GM18951 (cell line): ENCODE data around the gene EHF.

Source experiments
- POLR2A ChIP-seq: IDR thresholded peaks from 4 replicates; pipeline ENCODE4 v1.6.1; 2011; ENCODE audit warnings: mild to moderate bottlenecking; ENCODE audit not compliant: insufficient read length, insufficient read depth; ENCODE audit errors: extremely low read depth
- in situ Hi-C: fragments of 300-500 bp; cut with MboI; formaldehyde crosslinking; loops from one replicate; pipeline ENCODE4 v1.12.0; 2022; ENCODE audit warnings: low sequenced_read_pairs, mixed read lengths, inconsistent platforms; ENCODE audit not compliant: unreplicated experiment

EHF gene

DNA sequence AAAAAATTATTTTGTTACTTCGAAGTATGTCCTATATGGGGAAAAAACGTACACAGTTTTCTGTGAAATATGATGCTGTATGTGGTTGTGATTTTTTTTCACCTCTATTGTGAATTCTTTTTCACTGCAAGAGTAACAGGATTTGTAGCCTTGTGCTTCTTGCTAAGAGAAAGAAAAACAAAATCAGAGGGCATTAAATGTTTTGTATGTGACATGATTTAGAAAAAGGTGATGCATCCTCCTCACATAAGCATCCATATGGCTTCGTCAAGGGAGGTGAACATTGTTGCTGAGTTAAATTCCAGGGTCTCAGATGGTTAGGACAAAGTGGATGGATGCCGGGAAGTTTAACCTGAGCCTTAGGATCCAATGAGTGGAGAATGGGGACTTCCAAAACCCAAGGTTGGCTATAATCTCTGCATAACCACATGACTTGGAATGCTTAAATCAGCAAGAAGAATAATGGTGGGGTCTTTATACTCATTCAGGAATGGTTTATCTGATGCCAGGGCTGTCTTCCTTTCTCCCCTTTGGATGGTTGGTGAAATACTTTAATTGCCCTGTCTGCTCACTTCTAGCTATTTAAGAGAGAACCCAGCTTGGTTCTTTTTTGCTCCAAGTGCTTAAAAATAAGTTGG, 38.3 kb downstream of the EHF start:
- TF ChIP-seq POLR2A: no peak
- in situ Hi-C loops: no loop called here

- no peak for TF ChIP-seq POLR2A
- in situ Hi-C loops: no loop called here
These were observed 44.4 kb downstream of the EHF start for GRCh38 chr11:34665077-34665835.

DNA sequence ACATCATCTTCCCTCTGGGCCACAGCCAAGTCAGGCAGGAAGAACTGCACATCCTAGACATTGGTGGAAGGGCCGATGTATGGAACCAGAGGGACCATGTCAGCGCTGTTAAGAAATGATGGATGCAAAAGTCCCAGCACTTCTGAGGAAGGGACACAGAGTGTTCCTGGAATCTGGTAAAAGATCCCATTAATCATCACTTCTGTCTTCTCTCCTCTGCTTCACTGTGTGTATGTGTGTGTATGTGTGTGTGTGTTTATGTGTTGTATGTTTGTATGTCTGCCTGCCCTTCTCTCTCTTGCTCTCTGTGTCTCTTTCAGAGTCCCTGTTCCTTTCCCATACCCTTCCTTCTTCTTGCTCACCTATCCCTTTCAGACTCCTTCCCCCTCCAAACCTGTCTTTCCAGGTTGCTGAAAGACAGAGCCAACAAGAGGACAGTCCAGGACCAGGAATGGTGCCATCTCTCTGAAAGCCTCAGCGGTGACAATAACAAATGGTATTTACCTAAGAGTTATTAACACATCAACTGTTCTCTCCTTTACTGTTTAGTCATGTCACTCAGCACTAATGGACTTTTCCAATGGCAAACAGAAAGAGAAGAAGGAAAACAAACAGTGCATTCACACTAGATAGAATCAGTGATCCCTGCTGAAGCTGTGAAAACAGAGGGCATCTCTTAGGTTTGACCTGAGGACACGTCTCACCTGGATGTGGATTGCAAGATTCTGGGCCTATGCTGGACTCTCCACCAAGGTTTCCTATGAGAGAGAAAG, 47.1 kb downstream of the EHF start:
- no peak for TF ChIP-seq POLR2A
- in situ Hi-C loops: no loop called here

DNA sequence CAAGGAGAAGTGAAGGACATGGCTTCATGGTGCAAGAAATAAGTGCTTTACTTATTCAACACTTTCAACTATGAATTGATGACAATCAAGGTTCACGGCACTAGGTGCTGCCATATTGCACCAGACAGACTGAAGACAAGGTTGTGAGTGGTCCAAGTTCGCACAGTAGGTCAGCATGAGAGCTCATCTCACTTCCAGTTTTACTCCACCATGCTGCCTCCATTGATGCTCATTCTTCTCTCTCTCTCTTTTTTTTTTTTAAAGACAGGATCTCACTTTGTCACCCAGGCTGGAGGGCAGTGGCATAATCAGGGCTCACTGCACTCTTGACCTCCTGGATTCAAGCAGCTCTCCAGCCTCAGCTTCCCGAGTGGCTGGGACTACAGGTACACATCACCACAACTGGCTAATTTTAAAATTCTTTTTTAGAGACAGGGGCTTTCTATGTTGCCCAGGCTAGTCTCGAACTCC, 47.7 kb downstream of the EHF start:
- in situ Hi-C loops: no loop called here
- TF ChIP-seq POLR2A: no peak

GRCh38 chr11:34669458-34669857, 48.6 kb downstream of the EHF start:
- in situ Hi-C loops: no loop called here
- no peak for TF ChIP-seq POLR2A

DNA sequence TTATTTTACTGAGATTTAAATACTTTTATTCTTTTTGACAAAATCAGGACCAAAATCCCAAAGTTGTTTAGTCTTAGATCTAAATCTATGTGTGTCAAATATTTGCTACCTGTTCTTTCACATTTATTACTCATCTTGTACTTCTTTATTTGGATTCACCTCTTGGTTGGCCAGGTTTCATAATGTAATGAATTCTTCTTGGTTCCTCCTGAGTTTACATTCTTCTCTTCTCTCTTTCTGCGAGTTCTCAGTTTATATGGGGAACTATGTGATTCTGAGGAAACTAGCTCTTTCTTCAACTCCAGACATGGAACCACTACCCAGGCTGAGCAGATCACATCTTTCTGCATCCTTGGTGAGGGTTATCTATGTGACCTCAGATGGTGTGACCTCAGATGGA, 50.2 kb downstream of the EHF start:
- in situ Hi-C loops: no loop called here
- TF ChIP-seq POLR2A: no peak

GRCh38 chr11:34671946-34672345, 51.1 kb downstream of the EHF start:
- in situ Hi-C loops: no loop called here
- TF ChIP-seq POLR2A: no peak

DNA sequence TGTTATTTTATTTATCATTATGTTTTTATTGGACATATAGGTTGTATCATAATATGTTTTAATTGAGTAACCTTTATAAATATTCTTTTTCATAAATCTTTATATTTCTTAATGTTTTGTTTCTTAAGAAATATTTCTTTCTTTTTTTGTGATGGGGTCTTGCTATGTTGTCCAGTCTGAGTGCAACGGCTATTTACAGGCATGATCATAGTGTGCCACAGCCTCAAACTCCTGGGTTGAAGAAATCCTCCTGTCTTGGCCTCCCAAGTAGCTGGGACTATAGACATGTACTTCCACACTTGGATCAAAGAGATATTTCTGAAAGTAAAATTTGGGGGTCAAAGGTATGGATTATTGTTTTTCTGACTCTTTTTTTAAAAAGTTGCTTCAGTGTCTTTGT, 53.1 kb downstream of the EHF start:
- in situ Hi-C loops: no loop called here
- no peak for TF ChIP-seq POLR2A

DNA sequence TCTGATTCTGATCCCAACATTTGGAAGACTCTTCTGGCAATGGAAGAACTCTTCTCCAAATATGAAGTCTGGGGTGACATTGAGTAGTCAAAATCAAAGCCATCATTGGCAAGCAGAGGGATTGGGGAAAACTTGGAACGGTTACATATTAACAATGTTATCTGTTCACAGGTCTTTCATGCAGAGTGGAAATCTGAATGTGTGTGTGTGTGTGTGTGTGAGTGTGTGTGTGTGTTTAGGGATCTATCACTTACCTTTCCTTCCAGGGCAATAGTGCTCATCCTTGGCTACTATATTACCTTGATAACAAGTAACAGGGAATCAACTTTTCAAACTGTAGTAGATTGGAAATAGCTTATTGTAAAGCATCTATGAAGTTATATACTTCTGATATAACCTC, 55.3 kb downstream of the EHF start:
- in situ Hi-C loops: no loop called here
- TF ChIP-seq POLR2A: no peak

DNA sequence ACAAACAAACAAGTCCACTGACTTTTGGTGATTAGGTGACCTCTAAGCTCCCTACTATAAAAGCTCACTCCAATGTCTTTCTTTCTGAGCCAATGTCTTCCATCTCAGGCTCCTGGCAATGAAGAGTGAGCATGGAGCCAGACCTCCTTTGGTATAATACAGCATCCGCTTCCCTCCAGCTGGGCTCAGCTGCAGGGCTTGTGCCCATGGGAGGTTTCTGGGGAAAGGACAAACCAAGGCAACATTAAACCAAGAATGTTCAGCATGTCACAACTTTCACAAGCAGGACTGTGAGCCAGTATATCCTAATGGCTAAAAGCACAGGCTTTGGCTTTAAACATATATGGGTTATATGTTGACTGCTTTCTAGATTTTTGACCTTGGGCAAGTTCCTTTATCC, 58.8 kb downstream of the EHF start:
- in situ Hi-C loops: no loop called here
- no peak for TF ChIP-seq POLR2A

DNA sequence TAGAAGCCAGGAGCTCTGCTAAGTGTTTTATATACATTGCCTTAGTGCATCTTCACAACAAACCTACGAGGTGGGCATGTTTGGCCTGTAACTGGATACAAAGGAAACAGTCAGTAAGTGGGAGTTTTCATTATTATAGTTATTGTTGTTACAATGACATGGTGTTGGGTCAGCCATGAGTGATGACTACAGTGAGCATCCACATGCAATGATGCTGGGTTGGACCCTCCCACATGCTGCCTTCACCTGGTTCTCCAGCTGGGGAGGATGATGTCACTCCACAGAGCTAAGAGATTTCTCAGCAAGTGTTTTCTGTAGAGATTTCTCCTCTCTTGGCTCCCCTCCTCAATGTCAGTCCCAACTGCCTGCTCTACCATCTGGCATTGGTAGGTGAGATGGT, 59.3 kb downstream of the EHF start:
- in situ Hi-C loops: no loop called here
- no peak for TF ChIP-seq POLR2A

DNA sequence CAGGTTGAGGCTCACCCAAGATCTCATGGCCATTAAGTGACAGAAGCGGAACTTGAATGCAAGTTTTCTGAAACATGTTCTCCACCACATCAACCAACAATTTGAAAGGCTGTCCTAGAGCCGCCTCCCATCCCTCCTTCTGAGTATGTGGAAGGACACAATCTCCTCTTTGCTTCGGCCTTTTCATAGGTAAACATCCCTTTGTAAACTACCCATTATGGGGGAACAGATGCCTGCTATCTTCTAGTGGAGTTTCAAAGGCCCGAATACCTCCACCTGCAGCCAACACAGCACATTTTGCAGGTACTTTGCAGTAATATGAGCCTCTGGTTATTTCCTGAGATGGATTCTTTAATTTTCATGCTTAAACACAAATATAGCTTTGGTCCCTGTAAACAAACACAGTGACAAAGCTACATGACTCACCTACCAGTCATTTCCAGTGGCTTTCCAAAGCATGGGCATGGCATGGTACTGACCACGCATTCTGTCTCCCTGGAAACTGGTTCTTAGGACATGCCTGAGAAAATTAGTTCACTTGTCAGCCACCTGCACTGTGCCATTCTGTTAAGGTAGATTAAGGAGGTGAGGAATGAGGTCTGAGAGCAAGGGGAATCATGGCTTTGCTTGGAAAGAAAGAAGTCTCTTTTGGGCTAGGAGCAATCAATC, 60.2 kb downstream of the EHF start:
- in situ Hi-C loops: no loop called here
- no peak for TF ChIP-seq POLR2A

- in situ Hi-C loops: no loop called here
- TF ChIP-seq POLR2A: no peak
These were observed 61.9 kb downstream of the EHF start for GRCh38 chr11:34682825-34683224.
